ENCODE data around the gene CFAP221.

The CFAP221 gene

GRCh38 chr2:119647440-119648169, 103.4 kb downstream of the CFAP221 start:
- DNase-seq: peak; percentile 5 to 48 (median 39)

DNA sequence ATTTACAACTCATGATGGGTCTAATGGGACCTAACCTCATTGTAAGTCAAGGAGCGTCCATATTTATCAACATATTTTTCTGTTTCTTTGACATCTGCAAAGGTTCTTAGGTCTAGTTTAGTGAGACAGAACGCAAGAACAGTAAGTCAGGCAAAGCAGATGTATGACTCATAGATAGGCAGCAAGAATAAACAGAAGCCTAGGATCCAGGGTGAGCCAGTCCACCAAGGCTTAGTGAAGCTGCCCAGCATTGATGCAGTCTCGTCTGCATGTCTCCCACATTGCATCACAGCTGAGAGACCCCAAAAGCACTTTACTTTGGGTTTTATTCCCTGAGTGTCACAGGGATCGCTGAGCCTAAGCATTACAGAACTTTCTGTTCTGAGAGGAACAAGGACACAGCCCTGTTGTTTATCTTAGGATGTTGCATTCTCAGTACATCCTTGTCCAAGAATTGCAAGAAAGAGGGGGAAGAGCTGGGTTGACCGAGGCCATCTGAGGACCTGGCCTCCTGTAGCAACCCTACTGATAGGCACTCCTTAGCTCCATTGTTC, 105.2 kb downstream of the CFAP221 start:
- DNase-seq: no peak

GRCh38 chr2:119650206-119650605, 106.0 kb downstream of the CFAP221 start:
- DNase-seq: no peak

- DNase-seq: no peak
Measured at GRCh38 chr2:119650846-119651370, 106.7 kb downstream of the CFAP221 start.

DNA sequence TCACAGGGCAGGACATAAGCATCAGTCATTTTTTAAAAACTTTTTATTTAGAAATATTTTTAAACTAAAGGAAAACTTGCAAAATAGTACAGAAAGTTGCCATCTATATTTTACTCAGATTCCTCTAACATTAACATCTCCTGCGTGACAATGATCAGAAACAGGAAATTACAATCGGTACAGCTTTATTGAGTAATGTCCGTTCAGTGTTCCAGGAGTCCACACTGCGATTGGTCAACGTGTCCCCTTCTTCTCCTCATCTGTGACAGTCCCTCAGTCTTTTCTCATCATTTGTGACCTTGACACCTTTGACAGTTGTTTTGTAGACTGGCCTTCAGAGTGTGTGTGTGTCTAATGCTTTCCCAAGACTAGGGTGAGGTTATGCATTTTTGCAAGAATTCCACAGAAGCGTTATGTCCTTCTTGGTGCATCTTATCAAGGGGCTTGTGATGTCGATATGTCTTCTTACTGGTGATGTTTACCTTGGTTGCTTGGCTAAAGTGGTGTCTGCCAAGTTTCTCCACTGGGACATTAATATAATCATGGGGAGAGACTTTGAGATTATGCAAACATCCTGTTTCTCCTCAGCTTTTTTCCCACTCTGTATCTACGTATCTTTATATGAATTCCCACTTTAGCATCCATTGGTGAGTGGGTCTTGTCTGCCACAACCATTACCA, 113.4 kb downstream of the CFAP221 start:
- DNase-seq: peak in 3 of 4 experiments; percentile 27 to 42 (median 31)

- DNase-seq: peak; percentile 59 to 72 (median 64)
Measured at GRCh38 chr2:119659601-119660342, 115.5 kb downstream of the CFAP221 start.

GRCh38 chr2:119660343-119660658, 116.1 kb downstream of the CFAP221 start:
- no peak for DNase-seq

GRCh38 chr2:119662297-119662696, 118.0 kb downstream of the CFAP221 start:
- DNase-seq: peak in 1 of 4 experiments; percentile 16

DNA sequence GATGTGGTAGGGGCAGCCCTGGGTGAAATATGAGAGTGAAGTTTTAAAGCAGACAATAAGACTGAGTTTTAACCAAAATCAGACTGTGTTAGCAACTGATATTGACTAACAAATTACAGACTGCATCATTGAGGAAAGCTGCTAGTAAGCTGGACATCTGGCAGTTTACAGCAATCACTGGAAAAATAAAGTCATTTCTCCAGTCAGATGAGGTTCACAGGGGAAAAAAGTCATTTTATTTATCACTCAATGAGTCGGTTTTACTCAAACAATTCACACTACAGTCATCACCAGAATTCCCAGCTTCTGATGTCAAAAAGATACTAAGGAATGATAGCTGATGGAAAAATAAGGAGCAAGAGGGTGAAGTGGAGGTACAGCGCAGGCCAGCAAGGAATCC, 124.3 kb downstream of the CFAP221 start:
- DNase-seq: no peak

- DNase-seq: no peak
Measured at GRCh38 chr2:119671016-119671415, 126.8 kb downstream of the CFAP221 start.

- DNase-seq: peak in 2 of 4 experiments; percentile 4 to 27
Measured at GRCh38 chr2:119671752-119672151, 127.5 kb downstream of the CFAP221 start.

DNA sequence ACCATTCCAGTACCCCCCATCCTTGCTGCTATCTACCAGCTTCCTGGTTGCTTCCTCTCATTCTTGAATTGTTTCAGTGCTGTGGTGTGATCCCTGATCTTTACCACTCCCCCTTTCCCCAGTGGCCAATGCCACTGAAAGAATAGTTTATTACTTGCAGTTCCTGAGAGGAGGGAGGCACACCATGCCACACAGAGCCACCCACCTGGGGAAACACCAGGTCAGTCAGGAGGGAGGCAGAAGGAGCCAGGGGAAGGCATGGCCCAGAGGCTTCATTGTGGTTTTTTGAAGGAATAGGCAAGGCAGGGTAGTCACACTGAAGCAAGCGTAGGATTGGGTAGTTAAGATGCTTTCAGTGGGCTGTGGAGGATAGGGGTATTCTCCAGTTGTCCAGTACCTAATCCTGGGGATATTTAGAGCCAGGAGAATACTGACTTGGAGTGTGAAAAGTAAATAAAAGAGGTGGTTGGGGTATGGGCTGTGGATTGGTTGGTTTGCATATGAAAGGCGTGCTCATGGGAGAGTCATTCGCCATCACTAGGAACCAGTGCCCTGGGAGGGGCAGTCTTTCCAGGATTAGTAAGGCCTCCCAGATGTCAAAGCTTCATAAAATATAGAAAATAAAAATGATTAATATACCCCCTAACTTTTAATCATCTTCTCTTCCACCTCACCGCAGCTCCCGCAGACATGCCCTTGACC, 128.1 kb downstream of the CFAP221 start:
- DNase-seq: no peak

DNA sequence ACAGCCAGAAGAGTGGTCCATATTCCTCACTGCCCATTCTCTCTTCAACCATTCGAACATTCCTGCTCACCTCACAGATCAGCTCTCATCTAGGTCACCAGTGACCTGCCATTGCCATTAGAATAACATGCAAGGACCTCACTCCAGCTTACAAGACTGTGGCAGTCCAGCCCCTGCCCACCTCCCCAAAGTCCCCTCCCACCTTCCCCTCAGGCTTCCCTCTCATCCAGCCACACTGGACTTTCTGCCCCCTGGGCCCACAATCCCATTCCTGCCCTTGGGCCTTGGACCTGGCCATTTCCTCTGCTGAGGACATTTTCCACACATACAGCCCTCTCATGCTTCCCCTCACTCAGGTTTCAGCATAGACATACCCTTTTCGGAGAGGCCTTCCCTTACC, 129.5 kb downstream of the CFAP221 start:
- DNase-seq: no peak

DNA sequence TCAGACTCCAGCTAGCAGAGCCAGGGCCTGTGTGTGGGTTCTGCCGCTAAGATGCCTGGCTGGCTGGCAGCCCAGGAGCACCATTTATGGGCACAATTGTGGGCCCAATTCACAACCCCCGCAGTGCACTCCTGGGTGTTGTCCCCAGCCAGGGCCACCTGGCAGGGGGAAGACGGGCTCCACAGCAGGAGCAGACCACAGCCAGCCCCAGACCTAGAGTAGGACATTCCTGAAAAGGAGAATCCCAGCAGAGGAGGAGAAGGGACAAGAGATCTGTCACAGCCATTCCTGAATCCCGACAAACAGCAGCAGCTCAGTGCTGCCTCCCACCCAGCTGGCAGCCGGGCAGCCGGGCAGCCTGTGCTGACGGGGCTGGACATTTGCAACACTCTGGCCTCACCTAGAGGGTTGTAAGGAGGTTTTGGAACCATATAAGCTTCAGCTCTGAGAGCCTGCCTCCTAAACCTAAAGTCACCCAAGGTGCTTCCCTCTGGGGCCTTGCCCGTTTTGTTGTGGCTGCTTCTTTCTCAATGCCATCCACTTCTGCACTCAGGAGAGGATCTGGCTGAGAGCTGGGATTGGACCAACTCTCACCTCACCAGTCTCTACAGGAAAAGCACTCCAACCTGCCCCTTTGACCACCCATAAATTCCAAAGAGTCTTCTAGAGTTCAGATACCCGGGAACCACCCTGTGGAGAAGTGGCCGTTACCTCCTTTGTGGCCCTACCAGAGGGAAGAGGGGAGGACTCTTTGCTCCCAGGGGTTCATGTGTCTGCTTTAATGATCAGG, 130.7 kb downstream of the CFAP221 start:
- no peak for DNase-seq

DNA sequence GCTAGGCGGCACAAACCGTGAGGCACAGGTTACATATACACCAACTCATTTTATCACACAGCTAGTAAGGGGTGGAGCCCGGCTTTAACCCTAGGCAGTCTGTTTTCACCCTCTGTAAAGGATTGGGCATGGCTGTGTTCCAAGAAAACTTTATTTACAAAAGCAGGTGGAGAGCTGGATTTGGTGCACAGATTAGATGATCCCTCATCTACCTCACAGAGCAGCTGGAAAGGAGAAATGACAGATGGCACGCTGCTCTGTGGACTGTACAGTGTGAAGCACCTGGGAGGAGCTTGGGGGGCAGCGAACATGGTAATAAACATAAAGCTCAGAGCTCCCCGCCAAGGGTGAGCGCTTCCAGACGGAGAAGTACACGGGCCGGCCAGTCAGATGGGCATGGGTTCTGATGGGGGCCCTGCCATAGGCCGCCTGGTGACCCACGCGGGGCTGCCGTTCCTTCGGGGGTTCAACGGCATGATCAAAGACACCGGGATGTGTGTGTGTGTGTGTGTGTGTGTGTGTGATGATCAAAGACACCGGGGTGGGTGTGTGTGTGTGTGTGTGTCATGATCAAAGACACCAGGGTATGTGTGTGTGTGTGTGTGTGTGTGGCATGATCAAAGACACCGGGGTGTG, 133.9 kb downstream of the CFAP221 start:
- DNase-seq: no peak

DNA sequence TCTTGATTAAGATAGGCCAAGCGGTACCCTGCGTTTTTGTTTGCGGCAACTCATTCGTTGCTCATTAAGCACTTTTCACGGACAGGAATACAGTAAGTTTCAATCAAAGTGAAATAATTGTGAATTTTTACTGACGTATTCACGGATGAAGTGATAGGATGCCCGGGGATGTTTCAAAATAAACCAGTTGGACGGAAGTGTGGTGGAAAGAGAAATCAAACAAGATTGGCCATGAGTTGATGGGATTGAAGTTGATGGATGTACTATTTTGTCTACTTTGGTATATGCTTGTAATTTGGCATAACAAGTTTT, 135.2 kb downstream of the CFAP221 start:
- peak in 1 of 4 experiments; percentile 12 for DNase-seq

DNA sequence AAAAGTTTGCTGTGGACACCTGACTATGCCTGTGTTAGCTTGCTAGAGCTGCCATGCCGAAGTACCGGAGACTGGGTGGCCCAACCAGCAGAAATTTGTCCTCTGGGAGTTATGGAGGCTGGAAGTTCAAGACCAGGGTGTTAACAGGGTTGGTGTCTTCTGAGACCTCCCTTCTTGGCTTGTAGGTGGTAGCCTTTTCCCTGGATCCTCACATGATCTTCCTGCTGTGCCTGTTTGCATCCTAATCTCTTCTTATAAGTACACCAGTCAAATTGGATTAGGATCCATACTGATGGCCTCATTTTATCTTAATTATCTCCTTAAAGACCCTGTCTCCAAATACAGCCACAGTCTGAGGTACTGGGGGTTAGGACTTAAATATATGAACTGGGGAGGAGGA, 135.6 kb downstream of the CFAP221 start:
- no peak for DNase-seq

DNA sequence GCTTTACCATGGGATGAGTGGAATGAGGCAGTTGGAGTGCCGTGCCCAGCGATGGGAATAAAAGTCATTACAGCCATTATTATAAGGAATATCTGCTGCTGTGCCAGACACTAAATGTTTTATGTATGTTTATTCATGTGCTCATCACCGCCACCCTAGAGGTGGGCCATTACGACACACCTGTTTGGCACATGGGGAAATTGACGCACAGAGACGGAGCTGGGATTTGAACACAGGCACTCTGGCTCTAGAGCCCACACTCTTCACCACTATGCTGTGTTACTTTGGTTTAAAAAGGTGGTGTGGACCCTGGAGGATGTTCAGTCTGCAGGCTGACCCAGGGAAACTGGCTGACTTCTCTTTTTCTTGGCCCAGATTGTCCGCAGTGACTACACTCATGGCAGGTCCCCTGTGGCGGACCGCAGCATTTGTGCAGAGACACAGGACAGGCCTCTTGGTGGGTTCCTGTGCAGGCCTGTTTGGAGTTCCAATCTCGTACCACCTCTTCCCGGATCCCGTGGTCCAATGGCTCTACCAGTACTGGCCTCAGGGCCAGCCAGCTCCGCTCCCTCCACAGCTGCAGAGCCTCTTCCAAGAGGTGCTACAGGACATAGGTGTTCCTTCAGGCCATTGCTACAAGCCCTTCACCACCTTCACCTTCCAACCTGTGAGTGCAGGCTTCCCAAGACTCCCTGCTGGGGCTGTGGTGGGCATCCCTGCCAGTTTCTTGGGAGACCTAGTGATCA, 136.4 kb downstream of the CFAP221 start:
- no peak for DNase-seq

DNA sequence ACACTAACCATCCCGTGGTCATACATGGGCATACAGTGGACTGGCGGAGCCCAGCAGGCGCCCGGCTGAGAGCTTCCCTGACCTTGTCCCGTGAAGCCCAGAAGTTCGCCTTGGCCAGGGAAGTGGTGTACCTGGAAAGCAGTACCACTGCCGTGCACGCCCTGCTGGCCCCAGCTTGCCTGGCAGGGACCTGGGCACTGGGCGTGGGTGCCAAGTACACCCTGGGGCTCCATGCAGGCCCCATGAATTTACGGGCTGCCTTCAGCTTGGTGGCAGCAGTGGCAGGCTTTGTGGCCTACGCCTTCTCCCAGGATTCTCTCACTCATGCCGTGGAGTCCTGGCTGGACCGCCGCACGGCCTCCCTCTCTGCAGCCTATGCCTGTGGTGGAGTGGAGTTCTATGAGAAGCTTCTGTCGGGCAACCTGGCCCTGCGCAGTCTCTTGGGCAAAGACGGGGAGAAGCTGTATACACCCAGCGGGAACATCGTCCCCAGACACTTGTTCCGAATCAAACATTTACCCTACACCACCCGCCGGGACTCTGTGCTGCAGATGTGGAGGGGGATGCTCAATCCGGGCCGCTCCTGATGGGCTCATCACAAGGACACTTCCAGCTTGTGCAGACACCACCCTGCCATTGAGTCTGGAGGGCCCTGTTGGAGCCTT, 137.1 kb downstream of the CFAP221 start:
- DNase-seq: no peak

DNA sequence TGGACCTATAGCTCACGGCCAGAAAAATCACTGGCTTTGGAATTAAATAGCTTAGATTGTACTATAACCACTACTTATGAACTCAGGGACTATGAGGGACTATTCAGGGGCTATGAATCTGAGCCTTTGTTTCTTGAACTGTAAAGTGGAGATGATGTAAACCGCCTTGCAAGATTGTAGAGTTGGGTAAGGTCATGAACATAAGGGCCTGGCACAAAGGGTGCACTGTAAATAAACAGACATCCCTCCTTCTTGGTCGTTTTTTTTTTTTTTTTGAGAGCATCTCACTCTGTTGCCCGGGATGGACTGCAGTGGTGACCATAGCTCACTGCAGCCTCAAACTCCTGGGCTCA, 137.6 kb downstream of the CFAP221 start:
- no peak for DNase-seq
